ENCODE results near the gene TTC1.

GRCh38 chr5:160023007-160023907 lies 14.3 kb downstream of the TTC1 start:
- TF ChIP-seq POLR2A (IDR thresholded peaks at IDR 0.05) (no peak), CTCF (IDR thresholded peaks at IDR 0.05) (no peak), EP300 (IDR thresholded peaks at IDR 0.05) (no peak)

All from gastroesophageal sphincter (tissue), 3 donors.